HG02571 (cell line): ENCODE results near the gene MGAT5.
"Not testable (repeated sequence)": the region's sequence is repeated elsewhere in the genome, so short reads cannot be mapped to it uniquely, and the experiment has no call there.

Experiments
- ATAC-seq: cut with Tn5 transposase; IDR thresholded peaks from one replicate; pipeline ENCODE4 v1.9.1; 2021; ENCODE audit warnings: mild to moderate bottlenecking, moderate library complexity; ENCODE audit not compliant: unreplicated experiment

Gene MGAT5

GRCh38 chr2:134276381-134277172 is 22.7 kb downstream of the MGAT5 start:
- no peak for ATAC-seq

- no peak for ATAC-seq
Measured at GRCh38 chr2:134277223-134277622, 23.4 kb downstream of the MGAT5 start.

GRCh38 chr2:134278553-134278952 is 24.7 kb downstream of the MGAT5 start:
- ATAC-seq: no peak

DNA sequence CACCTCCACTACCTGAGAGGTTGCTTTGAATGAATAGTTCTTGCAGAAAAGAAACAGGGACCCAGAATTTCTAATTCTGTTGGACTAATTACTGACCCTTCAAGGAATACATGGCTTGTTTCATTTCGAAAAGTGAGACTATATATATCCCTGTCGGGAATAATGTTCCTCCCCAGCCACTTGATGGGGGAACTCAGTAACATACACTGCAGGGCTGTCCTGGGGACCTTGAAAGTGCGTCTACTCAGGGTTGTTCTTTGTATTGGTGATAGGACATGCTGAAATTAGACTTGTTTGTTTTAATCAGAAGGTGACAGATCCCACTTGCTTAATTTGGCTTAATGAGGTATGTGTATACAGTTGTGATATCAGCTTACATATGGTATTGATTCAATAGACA is 25.5 kb downstream of the MGAT5 start:
- ATAC-seq: no peak

- ATAC-seq: no peak
Measured at GRCh38 chr2:134280231-134280630, 26.4 kb downstream of the MGAT5 start.

GRCh38 chr2:134280726-134281125 is 26.9 kb downstream of the MGAT5 start:
- no peak for ATAC-seq

DNA sequence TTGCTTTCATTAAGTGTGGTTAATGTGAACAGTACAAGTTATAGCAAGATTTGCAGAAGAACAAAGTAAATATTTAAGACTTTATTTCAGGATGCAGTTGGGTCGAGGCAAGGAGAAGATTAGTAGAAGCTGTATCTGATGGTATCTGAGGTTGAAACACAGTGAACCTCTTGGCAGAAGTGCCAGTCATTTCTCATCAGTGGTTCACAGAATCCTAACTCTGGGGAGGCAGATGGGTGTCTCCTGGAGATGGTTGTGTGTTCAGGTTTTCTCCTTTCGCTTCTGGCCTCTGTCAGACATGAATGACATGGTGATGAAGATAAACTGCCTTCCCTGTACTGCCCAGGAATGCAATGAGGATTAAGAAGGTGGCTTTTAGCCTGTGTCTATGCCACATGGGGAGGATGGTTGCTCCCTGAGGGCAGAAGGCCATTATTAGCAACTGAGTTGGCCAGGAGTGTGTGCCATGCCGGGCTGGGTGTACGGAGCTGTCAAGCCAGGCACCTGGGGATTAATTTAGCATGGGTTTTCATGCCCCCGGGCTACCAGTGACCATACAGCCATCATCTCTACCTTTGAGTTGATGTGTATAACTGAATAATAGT is 28.0 kb downstream of the MGAT5 start:
- ATAC-seq: no peak

DNA sequence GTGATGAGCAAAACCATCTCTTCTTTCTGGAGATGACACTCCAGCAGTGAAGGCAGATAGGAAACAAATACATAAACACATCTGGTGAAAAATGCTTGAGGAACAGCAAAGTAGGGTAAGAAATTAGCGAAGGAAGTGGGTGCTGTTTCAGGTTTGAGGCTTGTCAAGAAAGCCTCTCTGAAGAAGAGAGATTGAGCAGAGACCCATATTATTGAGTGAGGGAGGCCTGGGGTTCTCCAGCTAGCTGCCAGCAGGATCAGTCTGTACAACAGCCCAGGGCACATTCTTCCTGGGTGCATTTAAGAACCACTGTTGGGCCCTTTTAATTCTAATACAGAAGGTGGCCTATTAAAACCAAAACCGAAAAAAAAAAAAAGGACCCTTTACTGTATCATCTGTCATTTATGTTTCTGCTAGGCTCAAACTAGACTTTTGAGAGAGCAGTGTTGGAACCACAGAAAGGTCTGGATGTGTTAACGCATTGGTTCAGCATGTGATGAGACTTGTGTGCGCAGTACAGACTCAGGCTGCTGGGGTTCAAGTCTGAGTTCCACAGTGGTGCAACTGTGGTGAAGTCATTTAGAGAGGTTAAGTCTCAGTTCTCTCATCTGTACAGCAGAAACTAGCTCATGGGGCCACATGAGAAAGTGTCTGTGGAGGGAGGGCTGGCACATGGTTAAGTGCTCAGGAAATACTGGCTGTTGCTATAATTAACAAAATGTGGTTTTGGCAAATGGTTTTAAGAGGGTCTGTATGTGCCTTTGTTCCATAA is 28.9 kb downstream of the MGAT5 start:
- peak; percentile 89 for ATAC-seq

GRCh38 chr2:134283661-134284060 is 29.8 kb downstream of the MGAT5 start:
- no peak for ATAC-seq

- ATAC-seq: no peak
Measured at GRCh38 chr2:134284119-134284670, 30.3 kb downstream of the MGAT5 start.

- peak; percentile 47 for ATAC-seq
Measured at GRCh38 chr2:134287323-134287722, 33.5 kb downstream of the MGAT5 start.

DNA sequence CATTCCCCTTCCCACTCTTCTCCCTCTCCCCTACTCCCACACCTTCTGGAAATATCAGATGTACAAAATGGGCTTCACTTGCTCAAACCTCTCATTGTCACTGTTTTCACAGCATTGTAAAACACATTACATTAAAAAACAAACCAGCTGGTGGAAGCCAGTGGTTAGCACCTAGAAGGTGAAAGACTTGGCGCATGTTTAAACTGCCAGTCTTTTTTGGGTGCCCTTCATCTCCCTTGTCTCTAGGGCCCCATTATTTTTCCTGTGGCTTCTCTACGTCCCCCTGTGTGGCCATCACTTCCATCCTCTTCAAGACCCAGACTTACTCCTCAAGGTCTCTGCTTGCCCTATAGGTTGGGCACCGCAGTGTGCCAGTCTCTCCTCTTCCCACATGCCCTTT is 34.9 kb downstream of the MGAT5 start:
- ATAC-seq: no peak

DNA sequence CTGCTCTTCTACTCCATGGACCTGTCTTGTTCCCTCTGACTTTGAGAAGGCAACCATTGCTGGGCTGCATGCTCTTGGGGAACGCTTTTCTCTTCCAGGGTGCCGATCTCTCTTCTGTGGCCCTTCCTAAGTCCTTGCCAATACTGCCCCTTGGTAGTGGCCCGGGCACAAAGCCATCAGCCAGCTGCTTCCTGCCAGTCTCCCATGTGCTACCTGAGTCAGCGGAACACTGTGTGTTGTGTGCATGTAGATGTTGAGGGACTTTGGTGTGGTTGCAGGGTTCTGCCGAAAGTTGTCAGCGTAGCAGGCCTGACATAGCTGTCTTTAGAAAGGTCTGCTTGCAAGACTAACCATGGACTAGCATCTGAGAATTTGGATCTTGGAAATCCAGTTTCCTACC is 35.4 kb downstream of the MGAT5 start:
- no peak for ATAC-seq

- no peak for ATAC-seq
Measured at GRCh38 chr2:134290358-134290757, 36.5 kb downstream of the MGAT5 start.

GRCh38 chr2:134292514-134292913 is 38.6 kb downstream of the MGAT5 start:
- no peak for ATAC-seq

DNA sequence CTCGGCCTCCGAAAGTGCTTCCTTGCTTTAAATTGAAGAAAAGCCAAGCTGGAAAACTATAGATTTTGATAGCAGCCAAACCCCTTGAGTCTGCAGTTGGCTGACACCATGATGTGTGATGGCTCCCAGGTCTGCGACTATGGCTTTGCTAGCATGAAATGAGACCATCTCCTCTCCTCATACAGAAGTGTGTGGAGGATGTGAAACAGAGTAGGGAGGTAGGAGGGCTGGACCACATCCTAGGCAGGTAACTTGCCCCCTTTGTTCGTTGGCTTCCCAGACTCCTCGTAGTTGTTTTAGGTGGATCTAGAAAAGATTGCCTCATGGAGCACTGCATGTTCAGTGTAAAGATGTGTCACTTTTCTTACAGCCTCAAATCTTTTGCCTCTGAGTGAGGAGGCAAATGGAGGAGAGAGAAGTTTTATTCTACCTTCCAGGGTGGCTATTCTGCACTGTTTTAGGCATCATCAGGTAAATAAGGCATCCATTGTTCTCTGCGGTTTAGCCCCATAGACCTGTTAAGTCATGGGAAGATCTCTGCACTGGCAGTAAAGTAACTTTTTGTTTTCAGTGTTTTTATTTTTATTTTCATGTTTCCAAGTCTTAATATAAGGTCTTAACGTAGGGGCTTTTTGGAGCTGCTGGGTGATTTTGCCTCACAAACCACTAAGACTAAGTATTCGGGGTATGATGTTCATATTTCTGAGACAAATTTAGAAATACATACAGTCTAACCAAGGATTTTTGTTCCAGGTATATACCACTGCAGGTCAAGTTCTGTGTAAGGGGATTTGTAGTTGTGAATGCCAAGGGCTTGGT is 40.1 kb downstream of the MGAT5 start:
- no peak for ATAC-seq

- not testable (repeated sequence) for ATAC-seq
Measured at GRCh38 chr2:134294598-134294997, 40.7 kb downstream of the MGAT5 start.

- ATAC-seq: no peak
Measured at GRCh38 chr2:134295441-134295840, 41.6 kb downstream of the MGAT5 start.

DNA sequence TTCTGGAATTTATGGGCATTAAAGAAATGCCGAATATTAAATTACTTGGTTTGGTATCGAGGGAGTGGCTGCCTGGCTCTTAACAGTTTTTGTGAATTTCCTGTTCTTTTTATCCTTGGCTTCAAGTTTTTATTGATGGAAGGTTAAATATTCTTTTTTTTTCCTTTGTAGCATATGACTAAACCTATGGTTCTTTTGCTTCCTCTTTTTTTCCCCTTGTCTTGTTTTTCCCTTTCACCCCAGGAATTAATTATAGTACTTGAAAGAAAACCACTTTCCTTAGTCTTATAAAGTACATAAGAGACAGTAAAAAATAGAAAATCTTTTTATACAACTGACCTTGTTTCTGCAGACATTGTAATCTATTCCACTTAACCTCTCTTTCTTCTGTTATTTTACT is 42.4 kb downstream of the MGAT5 start:
- no peak for ATAC-seq

DNA sequence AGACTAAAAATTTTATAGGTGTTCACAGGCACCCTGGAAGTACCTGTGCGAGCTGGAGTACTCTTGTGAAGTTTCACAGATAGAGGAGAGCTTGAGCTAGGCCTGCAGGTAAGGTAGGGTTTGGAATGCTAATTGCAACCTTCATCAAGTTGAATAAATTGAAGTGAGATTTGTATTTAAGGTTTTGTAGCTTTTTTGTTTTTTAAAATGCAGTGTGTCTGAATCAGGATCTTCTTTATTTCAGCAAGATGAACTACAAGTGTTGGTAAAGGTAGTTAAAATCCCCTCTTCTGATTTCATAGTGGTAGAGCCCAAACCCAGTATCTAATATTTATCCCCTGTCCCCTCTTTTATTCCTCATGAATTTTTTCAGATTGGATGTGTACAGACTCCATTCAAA is 45.5 kb downstream of the MGAT5 start:
- no peak for ATAC-seq

DNA sequence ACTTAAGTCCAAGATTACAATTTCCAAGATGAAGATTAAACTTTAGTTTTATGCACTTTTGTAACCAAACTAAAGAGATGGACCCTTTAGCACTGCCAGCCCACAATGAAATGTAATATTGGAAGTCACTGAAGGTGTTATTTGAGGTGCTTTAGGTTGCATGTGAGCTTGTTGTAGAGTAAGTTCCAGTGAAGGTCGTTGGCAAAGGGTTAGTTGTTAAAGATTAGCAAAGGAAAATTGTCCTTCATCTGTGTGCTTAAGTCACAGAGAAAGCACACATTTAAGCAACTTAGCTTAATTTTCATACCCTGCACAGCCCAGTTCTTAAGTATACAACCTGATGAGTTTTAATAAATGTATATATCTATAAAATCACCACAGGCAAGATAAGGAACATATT is 46.7 kb downstream of the MGAT5 start:
- no peak for ATAC-seq
